ENCODE data around the gene CCDC200. TPM values are rescaled to one million over a fixed set of nuclear protein-coding genes. Genes with fewer than 3 reads are reported as not detected.

CCDC200 gene
- polyA plus RNA-seq, 1 of the 3 experiments (the other 2 are of a cell fraction), result not detected

DNA sequence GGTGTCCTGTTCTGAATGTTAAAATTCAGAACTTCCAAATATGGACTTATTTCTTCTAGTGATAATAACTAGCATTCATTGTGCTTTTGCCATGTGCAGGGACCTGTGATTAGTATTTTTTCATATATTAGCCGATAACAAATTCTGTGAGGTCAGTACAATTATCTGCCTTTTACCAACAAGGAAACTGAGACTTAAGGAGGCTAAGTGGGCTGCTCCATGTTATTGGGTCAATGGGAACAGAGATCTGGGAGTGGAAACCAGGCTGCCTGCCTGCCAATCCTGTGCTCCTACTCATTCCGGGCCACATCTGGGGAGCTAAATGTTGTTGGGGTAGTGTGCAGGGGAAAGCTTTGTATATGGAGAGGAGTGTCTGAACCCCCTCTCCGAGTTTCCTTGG is 13.1 kb downstream of the CCDC200 start:
- H3K36me3 ChIP-seq (replicated peaks in 1 of 2; ENCODE audit: control insufficient read depth in 1 of 2, insufficient read depth in 2 of 2, low read length in 1 of 2), result peaks cover 8 to 19% of the 10 kb centered on the region in 2 experiments
- H3F3A ChIP-seq (replicated peaks; ENCODE audit: insufficient read depth), result peaks cover 9% of the 10 kb centered on the region
- H3K4me2 ChIP-seq, result no peak overlapping the region
- 77% methylated on average over 3 of the region's 3 CpGs for WGBS (ENCODE audit: low lambda C conversion rate)
- no peaks in the 10 kb centered on the region for H3K79me2 ChIP-seq (ENCODE audit: insufficient read depth)
- no peak for DNase-seq
- H3K4me3 ChIP-seq (ENCODE audit: low read depth in 2 of 2, low read length in 1 of 2), result no peak overlapping the region
- ChIA-PET CTCF (no interaction called here), POLR2A (no interaction called here)
- no peak overlapping the region for H3K9ac ChIP-seq
- no peaks in the 10 kb centered on the region for H3K9me2 ChIP-seq
- H3K27ac ChIP-seq (ENCODE audit: low read depth in 2 of 2, low read length in 1 of 2), result no peak overlapping the region
- TF ChIP-seq RFX5 (IDR thresholded peaks at IDR 0.05; ENCODE audit: low read length), result no peak
- TF ChIP-seq RCOR1 (IDR thresholded peaks at IDR 0.05; ENCODE audit: low read length), result no peak
- no peak for TF ChIP-seq REST (IDR thresholded peaks at IDR 0.05; ENCODE audit: low read depth, low read length)
- TF ChIP-seq POLR2AphosphoS5 (IDR thresholded peaks at IDR 0.05; ENCODE audit: low read depth, low read length), result no peak
- no peak for TF ChIP-seq FOSL2 (IDR thresholded peaks at IDR 0.05; ENCODE audit: borderline replicate concordance, low read depth)
- TF ChIP-seq, protein P1, sequence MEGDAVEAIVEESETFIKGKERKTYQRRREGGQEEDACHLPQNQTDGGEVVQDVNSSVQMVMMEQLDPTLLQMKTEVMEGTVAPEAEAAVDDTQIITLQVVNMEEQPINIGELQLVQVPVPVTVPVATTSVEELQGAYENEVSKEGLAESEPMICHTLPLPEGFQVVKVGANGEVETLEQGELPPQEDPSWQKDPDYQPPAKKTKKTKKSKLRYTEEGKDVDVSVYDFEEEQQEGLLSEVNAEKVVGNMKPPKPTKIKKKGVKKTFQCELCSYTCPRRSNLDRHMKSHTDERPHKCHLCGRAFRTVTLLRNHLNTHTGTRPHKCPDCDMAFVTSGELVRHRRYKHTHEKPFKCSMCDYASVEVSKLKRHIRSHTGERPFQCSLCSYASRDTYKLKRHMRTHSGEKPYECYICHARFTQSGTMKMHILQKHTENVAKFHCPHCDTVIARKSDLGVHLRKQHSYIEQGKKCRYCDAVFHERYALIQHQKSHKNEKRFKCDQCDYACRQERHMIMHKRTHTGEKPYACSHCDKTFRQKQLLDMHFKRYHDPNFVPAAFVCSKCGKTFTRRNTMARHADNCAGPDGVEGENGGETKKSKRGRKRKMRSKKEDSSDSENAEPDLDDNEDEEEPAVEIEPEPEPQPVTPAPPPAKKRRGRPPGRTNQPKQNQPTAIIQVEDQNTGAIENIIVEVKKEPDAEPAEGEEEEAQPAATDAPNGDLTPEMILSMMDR (IDR thresholded peaks at IDR 0.05), result no peak
- TF ChIP-seq EZH2phosphoT487 (IDR thresholded peaks at IDR 0.05; ENCODE audit: borderline replicate concordance, low read depth), result no peak
- no peak for TF ChIP-seq GABPA (IDR thresholded peaks at IDR 0.05; ENCODE audit: low read depth)
- no peak for TF ChIP-seq RAD21 (IDR thresholded peaks at IDR 0.05; ENCODE audit: low read length)
- no peaks in the 10 kb centered on the region for H4K20me1 ChIP-seq (ENCODE audit: insufficient read depth)
- H3K4me1 ChIP-seq (ENCODE audit: control insufficient read depth in 1 of 2, insufficient read depth in 2 of 2, low read depth in 1 of 2, low read length in 1 of 2), result no peaks in the 10 kb centered on the region
- H3K27me3 ChIP-seq (ENCODE audit: insufficient read depth), result no peaks in the 10 kb centered on the region
- no peaks in the 10 kb centered on the region for H3K9me3 ChIP-seq
- no peak overlapping the region for H2AFZ ChIP-seq (ENCODE audit: low read depth)

- no peaks in the 10 kb centered on the region for H3K9me3 ChIP-seq
- no peaks in the 10 kb centered on the region for H3K4me1 ChIP-seq (ENCODE audit: control insufficient read depth in 1 of 2, insufficient read depth in 2 of 2, low read depth in 1 of 2, low read length in 1 of 2)
- no peak overlapping the region for H3K4me2 ChIP-seq
- POLR2A ChIA-PET, result interaction anchor here (0.6 kb wide), 1 partner anchor 115 kb away, joined by 3 read pairs; no protein-coding TSS in a partner anchor
- DNase-seq, result no peak
- no peak overlapping the region for H3K27ac ChIP-seq (ENCODE audit: low read depth in 2 of 2, low read length in 1 of 2)
- H3K36me3 ChIP-seq (replicated peaks in 1 of 2; ENCODE audit: control insufficient read depth in 1 of 2, insufficient read depth in 2 of 2, low read length in 1 of 2), result peaks cover 19 to 28% of the 10 kb centered on the region in 2 experiments
- H3K27me3 ChIP-seq (ENCODE audit: insufficient read depth), result no peaks in the 10 kb centered on the region
- H3K9me2 ChIP-seq, result no peaks in the 10 kb centered on the region
- H3K79me2 ChIP-seq (ENCODE audit: insufficient read depth), result no peaks in the 10 kb centered on the region
- 92% methylated on average over 2 of the region's 2 CpGs for WGBS (ENCODE audit: low lambda C conversion rate)
- no peaks in the 10 kb centered on the region for H4K20me1 ChIP-seq (ENCODE audit: insufficient read depth)
- no peak overlapping the region for H3K4me3 ChIP-seq (ENCODE audit: low read depth in 2 of 2, low read length in 1 of 2)
- no peak overlapping the region for H2AFZ ChIP-seq (ENCODE audit: low read depth)
- CTCF ChIA-PET, result interaction anchor here (1.1 kb wide), 1 partner anchor 24 kb away, joined by 3 read pairs; no protein-coding TSS in a partner anchor
- peaks cover 9% of the 10 kb centered on the region for H3F3A ChIP-seq (replicated peaks; ENCODE audit: insufficient read depth)
- H3K9ac ChIP-seq, result no peak overlapping the region
- TF ChIP-seq GABPA (IDR thresholded peaks at IDR 0.05; ENCODE audit: low read depth) (no peak), SMC3 (IDR thresholded peaks at IDR 0.05; ENCODE audit: low read depth, low read length) (no peak), TAF1 (IDR thresholded peaks at IDR 0.05; ENCODE audit: borderline replicate concordance, low read depth, low read length) (no peak), CHD2 (IDR thresholded peaks at IDR 0.05; ENCODE audit: low read length, partially characterized antibody) (no peak), YY1 (IDR thresholded peaks at IDR 0.05; ENCODE audit: low read depth) (no peak), NRF1 (IDR thresholded peaks at IDR 0.05; ENCODE audit: low read depth, low read length) (no peak), ELF1 (IDR thresholded peaks at IDR 0.05) (no peak), MAX (IDR thresholded peaks at IDR 0.05; ENCODE audit: low read depth) (no peak), NFIC (IDR thresholded peaks at IDR 0.05; ENCODE audit: borderline replicate concordance) (no peak), RXRA (IDR thresholded peaks at IDR 0.05; ENCODE audit: borderline replicate concordance, low read depth) (no peak), RAD21 (IDR thresholded peaks at IDR 0.05; ENCODE audit: low read length) (no peak), EP300 (IDR thresholded peaks at IDR 0.05; ENCODE audit: borderline replicate concordance in 1 of 2, low read depth in 1 of 2, low read length in 1 of 2) (no peak), SIN3A (IDR thresholded peaks at IDR 0.05; ENCODE audit: borderline replicate concordance, low read depth, low read length) (no peak), TCF12 (IDR thresholded peaks at IDR 0.05) (no peak), JUND (IDR thresholded peaks at IDR 0.05) (no peak), TEAD4 (IDR thresholded peaks at IDR 0.05; ENCODE audit: borderline replicate concordance, insufficient read depth) (no peak)
These were observed 14.9 kb downstream of the CCDC200 start for GRCh38 chr17:43213545-43213944.

All from SK-N-SH (cell line).